HUDEP-2 (cell line): ENCODE data around the gene NT5C2.
"Not testable (repeated sequence)": the region's sequence is repeated elsewhere in the genome, so short reads cannot be mapped to it uniquely, and the experiment has no call there.

Experiments used
- DNase-seq, 76 experiments: peaks; one replicate each; lab custom pipeline; 2025; ENCODE audit not compliant: unreplicated experiment in 76 of 76; lab: John Stamatoyannopoulos, UW

The NT5C2 gene

DNA sequence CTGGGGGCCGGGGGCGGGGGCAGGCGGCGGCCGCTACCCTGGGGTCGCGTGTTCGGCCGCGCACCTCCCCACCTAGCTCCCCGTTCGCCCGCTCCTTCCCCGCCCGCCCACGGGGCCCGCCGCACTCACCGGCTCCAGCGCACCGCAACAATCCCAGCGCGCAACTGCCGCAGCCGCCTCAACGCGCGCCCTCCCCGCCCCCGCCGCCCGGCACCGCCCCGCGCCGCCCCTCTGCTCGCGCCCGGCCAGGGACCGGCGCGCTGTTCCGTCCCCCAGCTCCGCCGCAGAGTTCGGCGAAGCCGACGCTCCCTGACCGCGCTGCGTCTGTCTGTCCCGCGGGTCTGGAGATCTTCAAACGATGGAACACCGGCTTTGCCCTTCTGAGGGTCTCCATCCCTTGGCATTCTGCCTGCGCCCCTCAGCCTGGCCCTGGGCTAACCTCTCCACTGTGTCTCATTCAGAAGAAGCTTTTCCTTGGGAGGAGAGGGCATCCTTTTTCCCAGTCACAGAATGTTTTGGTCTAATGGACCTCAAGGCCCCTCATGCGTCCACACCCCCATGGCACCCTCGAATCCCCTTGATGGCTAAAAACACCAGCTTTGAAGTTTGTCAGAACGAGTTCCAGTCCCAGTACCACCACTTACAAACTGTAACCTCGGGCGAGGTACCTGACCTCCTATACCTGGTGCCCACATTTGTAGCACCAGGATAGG is at the start of gene NT5C2:
NT5C2 (minus strand) TSS at position 166 of the 713 bp plus-strand sequence. CDS start 18,314 bp downstream, outside the sequence.
- DNase-seq = peak in 59 of 76 experiments; percentile 4 to 74 (median 49)

- peak in 23 of 76 experiments; percentile 2 to 28 (median 9) for DNase-seq
Measured at GRCh38 chr10:103241262-103242011, 48.4 kb upstream of the NT5C2 start.

DNA sequence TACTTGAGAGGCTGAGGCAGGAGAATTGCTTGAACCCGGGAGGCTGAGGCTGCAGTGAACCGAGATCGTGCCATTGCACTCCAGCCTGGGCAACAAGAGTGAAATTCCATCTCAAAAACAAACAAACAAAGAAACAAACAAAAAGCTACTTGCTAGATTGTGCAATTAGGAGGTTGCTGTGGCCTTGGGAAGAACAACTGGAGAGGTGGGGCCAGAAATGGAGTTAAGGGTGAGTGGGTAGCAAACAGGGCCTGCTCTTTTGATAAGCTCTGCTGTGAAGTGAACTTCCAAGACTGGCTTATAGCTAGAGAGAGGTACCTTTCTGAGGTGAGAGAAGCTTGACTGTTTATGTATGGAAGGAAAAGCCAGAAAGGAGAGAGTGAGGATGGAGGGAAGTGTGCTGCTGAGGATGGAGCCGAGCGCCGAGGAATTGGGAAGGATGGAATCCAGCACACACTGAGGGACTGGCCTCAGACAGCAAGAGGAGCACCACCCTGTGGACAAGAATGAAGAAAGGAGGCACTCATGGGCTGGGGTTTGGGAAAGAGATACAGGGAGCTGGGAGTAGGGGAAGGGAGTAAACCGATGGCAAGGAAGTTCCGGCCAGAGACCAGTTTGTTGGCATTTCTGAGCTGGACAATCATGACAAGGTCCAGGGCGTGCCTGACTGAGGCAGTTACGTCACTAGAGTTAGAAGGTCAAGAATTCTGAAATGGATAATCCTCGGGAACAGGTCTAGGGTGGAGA is 45.6 kb upstream of the NT5C2 start:
- no peak for DNase-seq

DNA sequence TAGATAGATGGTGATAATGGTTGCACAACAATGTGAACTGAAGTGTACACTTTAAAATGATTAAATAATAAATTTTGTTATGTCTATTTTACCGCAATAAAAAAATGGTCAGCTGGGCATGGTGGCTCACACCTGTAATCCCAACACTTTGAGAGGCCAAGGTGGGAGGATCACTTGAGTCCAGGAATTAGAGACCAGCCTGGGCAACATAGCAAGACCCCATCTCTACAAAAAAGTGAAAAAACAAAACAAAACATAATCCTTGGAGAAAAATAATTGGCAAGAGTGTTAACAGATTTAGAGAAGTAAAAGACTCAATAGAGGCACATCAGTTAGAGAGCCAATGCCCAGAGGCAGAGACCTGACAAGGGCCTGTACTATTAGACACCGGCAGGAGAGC is 42.7 kb upstream of the NT5C2 start:
- no peak for DNase-seq

GRCh38 chr10:103232772-103233488 is 39.9 kb upstream of the NT5C2 start:
- no peak for DNase-seq

DNA sequence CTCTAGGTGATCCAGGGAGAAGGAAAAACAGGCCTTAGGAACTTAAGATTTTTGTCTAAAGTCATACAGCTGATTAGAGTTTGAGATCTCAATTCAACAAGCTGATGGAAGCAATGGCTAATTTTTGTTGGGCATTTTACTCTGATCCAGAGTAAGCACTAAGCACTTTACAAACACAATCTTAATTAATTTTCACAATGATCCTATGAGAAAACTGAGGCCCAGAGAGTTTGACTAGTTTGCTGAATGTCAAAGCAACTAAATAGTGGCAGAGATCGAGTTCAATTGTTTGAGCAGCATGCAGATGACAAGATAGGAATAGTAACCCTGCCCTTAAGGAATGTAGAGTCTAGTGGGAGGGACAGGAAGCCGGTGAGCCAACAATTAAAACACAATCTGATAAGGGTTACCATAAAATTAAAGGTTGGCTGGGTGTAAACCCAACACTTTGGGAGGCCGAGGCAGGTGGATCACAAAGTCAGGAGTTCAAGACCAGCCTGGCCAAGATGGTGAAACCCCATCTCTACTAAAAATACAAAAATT is 39.1 kb upstream of the NT5C2 start:
- no peak for DNase-seq

DNA sequence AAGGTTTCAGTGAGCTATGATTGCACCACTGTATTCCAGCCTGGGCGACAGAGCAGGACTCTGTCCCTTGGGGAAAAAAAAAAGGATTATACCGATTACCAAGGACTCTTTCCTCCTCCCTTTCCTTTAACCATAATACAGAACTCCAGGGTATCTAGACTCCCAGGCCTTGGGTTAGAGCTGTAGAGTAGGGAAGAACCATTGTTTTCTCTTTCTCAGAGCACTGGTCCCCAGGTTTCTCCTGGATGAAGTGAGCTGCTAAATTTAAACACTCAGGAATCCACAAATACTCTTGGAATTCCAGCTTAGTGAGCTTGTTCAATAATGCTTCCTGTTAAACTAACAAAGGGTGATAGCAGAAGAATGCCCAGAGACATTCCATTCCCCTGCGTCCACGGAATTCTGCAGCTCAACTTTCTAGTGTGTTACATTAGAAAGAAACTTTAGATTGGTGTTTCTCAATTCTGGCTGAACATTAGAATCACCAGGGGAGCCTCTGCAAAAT is 38.0 kb upstream of the NT5C2 start:
- no peak for DNase-seq

GRCh38 chr10:103227416-103227815 is 34.3 kb upstream of the NT5C2 start:
- no peak for DNase-seq

GRCh38 chr10:103225939-103226338 is 32.9 kb upstream of the NT5C2 start:
- no peak for DNase-seq

GRCh38 chr10:103224721-103225120 is 31.6 kb upstream of the NT5C2 start:
- not testable (repeated sequence) for DNase-seq

DNA sequence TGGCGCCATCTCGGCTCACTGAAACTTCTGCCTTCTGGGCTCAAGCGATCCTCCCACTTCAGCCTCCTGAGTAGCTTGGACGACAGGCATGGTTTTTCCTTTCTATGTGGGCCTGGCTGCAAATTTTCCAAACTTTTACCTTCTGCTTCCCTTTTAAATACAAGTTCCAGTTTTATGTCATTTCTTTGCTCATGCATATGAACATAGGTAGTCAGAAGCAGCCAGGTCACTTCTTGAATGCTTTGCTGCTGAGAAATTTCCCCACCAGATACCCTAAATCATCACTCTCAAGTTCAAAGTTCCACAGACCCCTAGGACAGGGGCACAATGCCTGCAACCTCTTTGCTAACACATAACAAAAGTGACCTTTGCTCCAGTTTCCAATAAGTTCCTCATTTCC is 31.1 kb upstream of the NT5C2 start:
- DNase-seq = no peak

DNA sequence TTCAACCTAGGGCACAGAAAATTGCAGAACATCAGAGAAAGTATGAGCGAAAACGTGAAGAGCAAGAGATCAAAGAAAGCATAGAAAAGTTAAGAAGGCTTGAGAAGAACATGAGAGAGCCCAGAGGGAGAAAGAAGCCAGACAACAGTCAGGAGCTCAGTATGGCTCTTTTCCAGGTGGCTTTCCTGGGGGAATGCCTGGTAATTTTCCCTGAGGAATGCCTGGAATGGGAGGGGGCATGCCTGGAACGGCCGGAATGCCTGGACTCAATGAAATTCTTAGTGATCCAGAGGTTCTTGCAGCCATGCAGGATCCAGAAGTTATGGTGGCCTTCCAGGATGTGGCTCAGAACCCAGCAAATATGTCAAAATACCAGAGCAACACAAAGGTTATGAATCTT is 23.3 kb upstream of the NT5C2 start:
- DNase-seq = not testable (repeated sequence)

- no peak for DNase-seq
Measured at GRCh38 chr10:103215601-103216000, 22.5 kb upstream of the NT5C2 start.

- not testable (repeated sequence) for DNase-seq
Measured at GRCh38 chr10:103210262-103210661, 17.2 kb upstream of the NT5C2 start.

- DNase-seq = not testable (repeated sequence)
Measured at GRCh38 chr10:103207643-103208042, 14.6 kb upstream of the NT5C2 start.

- DNase-seq = no peak
Measured at GRCh38 chr10:103207141-103207540, 14.1 kb upstream of the NT5C2 start.

GRCh38 chr10:103206715-103207114 is 13.6 kb upstream of the NT5C2 start:
- DNase-seq = not testable (repeated sequence)

GRCh38 chr10:103205401-103205800 is 12.3 kb upstream of the NT5C2 start:
- DNase-seq = not testable (repeated sequence)

DNA sequence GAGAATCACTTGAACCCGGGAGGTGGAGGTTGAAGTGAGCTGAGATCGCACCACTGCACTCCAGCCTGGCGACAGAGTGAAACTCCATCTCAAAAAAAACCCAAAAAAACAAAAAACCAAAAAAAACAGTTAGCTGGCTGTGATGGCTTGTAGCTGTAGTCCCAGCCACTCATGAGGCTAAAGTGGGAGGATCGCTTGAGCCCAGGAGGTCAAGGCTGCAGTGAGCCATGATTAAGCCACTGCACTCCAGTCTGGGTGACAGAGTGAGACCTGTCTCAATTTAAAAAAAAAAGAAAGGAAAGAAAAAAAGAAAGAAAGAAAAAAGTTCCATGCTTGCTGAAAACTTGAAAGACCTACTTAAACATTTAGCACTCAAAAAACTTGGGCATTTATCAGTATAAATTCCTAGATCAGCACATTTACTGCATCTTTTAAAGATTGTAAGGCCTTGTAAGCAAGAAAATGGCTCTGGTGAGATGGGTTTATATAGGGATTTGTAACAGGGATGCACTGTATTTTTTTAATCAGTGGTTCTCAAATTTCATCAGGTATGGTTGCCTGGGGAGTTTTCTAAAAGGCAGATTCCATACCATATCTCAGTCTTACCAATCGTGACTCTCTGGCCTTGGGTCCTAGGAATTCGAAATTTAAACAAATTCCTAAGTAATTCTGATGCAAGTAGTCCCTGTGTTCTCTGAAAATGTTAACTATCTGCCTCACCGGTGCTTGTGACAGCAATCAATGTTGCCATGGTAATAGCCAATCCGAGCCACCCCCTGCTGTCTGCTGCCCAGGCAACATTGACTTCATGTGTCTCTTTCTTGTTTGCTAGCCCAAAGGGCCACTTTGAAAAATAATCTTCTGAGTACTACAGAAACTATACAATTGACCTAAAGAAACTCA is 11.5 kb upstream of the NT5C2 start:
- no peak for DNase-seq
